GM23338 (cell line): ENCODE data around the gene PCGF2. TPM values are rescaled to one million over a fixed set of nuclear protein-coding genes. Genes with fewer than 3 reads are reported as not detected.

Source experiments
- ATAC-seq: fragments of 200-7000 bp; cut with Tn5 transposase; 3 replicates; pipeline ENCODE4 v1.9.1; 2020
- DNase-seq: peaks from one replicate; pipeline ENCODE4 v3.0.0-alpha.2; 2015; ENCODE audit warnings: low spot score
- H2AFZ ChIP-seq: fragments of 200-600 bp; sonication (generic); 2 replicates; pipeline ENCODE4 v1.8.0; 2016; ENCODE audit warnings: antibody characterized with exemption, mild to moderate bottlenecking, moderate library complexity
- H3F3A ChIP-seq: fragments of 200-600 bp; sonication (generic); replicated peaks from 2 replicates; pipeline ENCODE4 v1.8.0; 2017; ENCODE audit warnings: antibody characterized with exemption, mixed run types, low read depth
- H3K27ac ChIP-seq: fragments of 200-600 bp; sonication (generic); 2 replicates; pipeline ENCODE4 v1.6.1; 2016; ENCODE audit warnings: low read depth
- H3K27me3 ChIP-seq: fragments of 200-600 bp; sonication (generic); 2 replicates; pipeline ENCODE4 v1.8.0; 2016; ENCODE audit warnings: mild to moderate bottlenecking, mixed run types, moderate library complexity; ENCODE audit not compliant: insufficient read depth
- H3K36me3 ChIP-seq: fragments of 200-600 bp; sonication (generic); 2 replicates; pipeline ENCODE4 v1.8.0; 2016; ENCODE audit warnings: mild to moderate bottlenecking; ENCODE audit not compliant: insufficient read depth
- H3K4me1 ChIP-seq: fragments of 200-600 bp; sonication (generic); 2 replicates; pipeline ENCODE4 v1.8.0; 2016; ENCODE audit warnings: mild to moderate bottlenecking, moderate library complexity; ENCODE audit not compliant: insufficient read depth
- H3K4me2 ChIP-seq: fragments of 200-600 bp; sonication (generic); 2 replicates; pipeline ENCODE4 v1.7.1; 2017; ENCODE audit warnings: mixed run types
- H3K4me3 ChIP-seq: fragments of 200-600 bp; sonication (generic); 2 replicates; pipeline ENCODE4 v1.6.1; 2016; ENCODE audit warnings: mixed run types
- H3K79me2 ChIP-seq: fragments of 200-600 bp; sonication (generic); replicated peaks from 2 replicates; pipeline ENCODE4 v1.8.0; 2017; ENCODE audit warnings: mild to moderate bottlenecking; ENCODE audit not compliant: insufficient read depth
- H3K9me2 ChIP-seq: fragments of 200-600 bp; sonication (generic); 2 replicates; pipeline ENCODE4 v1.8.0; 2017; ENCODE audit not compliant: insufficient read depth
- H4K20me1 ChIP-seq: fragments of 200-600 bp; sonication (generic); replicated peaks from 2 replicates; pipeline ENCODE4 v1.8.0; 2017; ENCODE audit warnings: mild to moderate bottlenecking; ENCODE audit not compliant: insufficient read depth
- H3K27ac Mint-ChIP-seq: 2 replicates; pipeline ENCODE4 v1.8.0; 2020; ENCODE audit warnings: inconsistent platforms, mild to moderate bottlenecking, moderate library complexity, mixed read lengths
- H3K27me3 Mint-ChIP-seq: 3 replicates; pipeline ENCODE4 v1.8.0; 2022; ENCODE audit warnings: low read depth, mild to moderate bottlenecking, moderate library complexity, mixed read lengths, inconsistent platforms; ENCODE audit not compliant: insufficient read depth, poor library complexity
- H3K36me3 Mint-ChIP-seq: 3 replicates; pipeline ENCODE4 v1.8.0; 2021; ENCODE audit warnings: low read depth, mild to moderate bottlenecking, inconsistent platforms, moderate library complexity, mixed read lengths
- H3K4me1 Mint-ChIP-seq: 3 replicates; pipeline ENCODE4 v1.8.0; 2020; ENCODE audit warnings: mild to moderate bottlenecking, inconsistent platforms, mixed read lengths
- H3K4me3 Mint-ChIP-seq: 3 replicates; pipeline ENCODE4 v1.8.0; 2021; ENCODE audit warnings: moderate library complexity, mild to moderate bottlenecking, inconsistent platforms, mixed read lengths
- H3K9me3 Mint-ChIP-seq: 3 replicates; pipeline ENCODE4 v1.8.0; 2020; ENCODE audit warnings: moderate library complexity, mild to moderate bottlenecking, inconsistent platforms, mixed read lengths
- CREB1 ChIP-seq: fragments of 250-450 bp; sonication (Bioruptor Pico); IDR thresholded peaks from 2 replicates; pipeline ENCODE4 v1.5.0; 2020; ENCODE audit warnings: low read depth, mild to moderate bottlenecking, moderate library complexity
- POLR2AphosphoS5 ChIP-seq: IDR thresholded peaks from 2 replicates; pipeline ENCODE4 v1.6.1; 2016; ENCODE audit warnings: antibody characterized with exemption, low read depth
- STAT1 ChIP-seq: IDR thresholded peaks from one replicate; pipeline ENCODE4 v1.6.1; 2016; ENCODE audit warnings: antibody characterized with exemption; ENCODE audit not compliant: unreplicated experiment
- polyA plus RNA-seq: library from polyadenylated mRNA; unstranded; fragments of >200 nt; fragmentation: Nextera tagmentation; extraction: Ambion mirVana; gene quantifications from 2 replicates; pipeline ENCODE4 v1.2.1, GENCODE V29; 2016
- total RNA-seq: library from RNA; depleted of rRNA; stranded (reverse); fragments of >200 nt; shearing (Covaris generic); gene quantifications from 2 replicates; pipeline ENCODE4 v1.2.3, GENCODE V29; 2014
- TF ChIP-seq, protein P1 (sequence below): IDR thresholded peaks from one replicate; pipeline ENCODE4 v1.6.1; 2018; ENCODE audit warnings: antibody characterized with exemption; ENCODE audit not compliant: unreplicated experiment
- TF ChIP-seq, protein P2 (sequence below), 2 experiments: fragments of 200-600 bp in 1 of 2; sonication (generic) in 1 of 2; conservative IDR thresholded peaks; 2 replicates each; pipeline versions ENCODE4 v1.5.1 to v1.6.1; 2016 to 2017; ENCODE audit warnings: antibody characterized with exemption in 2 of 2, low read depth in 2 of 2, mild to moderate bottlenecking in 2 of 2, moderate library complexity in 1 of 2
- TF ChIP-seq, protein P3 (sequence below): fragments of 250-450 bp; sonication (Bioruptor Pico); IDR thresholded peaks from 2 replicates; pipeline ENCODE4 v1.5.0; 2020; ENCODE audit warnings: mild to moderate bottlenecking, moderate library complexity

PCGF2 gene
- total and polyA plus RNA-seq, 2 experiments from 2014 or later = 21.1 to 51.9 TPM

DNA sequence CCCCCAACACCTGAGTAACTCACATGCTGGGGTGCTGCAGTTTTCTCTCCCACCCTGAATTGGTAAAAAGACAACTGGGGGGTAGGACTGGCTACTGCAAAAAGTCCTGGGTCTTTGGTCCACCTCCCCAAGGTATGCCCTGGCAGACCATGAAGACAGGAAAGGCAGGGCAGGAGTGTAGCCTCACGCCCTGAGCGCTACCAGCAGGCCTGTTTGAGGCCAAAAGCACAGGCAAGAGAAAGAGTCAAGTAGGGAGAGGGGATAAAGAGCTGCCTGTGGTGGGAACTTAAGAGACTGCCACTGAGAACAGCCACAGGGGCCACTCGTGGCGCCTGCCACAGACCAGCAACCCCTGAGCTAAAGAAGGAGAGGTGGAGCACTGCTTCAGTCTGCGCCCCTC, 18.2 kb upstream of the PCGF2 start:
- Mint-ChIP-seq H3K4me3 (no peak overlapping the region), H3K27me3 (peaks cover 9% of the 10 kb centered on the region), H3K36me3 (peaks cover 77% of the 10 kb centered on the region), H3K9me3 (no peaks in the 10 kb centered on the region; the same call in 2 of the 3 replicates), H3K27ac (peak overlapping the region; percentile 13; the same call in 1 of the 2 replicates), H3K4me1 (no peaks in the 10 kb centered on the region; the same call in 2 of the 3 replicates)
- TF ChIP-seq, protein P1, sequence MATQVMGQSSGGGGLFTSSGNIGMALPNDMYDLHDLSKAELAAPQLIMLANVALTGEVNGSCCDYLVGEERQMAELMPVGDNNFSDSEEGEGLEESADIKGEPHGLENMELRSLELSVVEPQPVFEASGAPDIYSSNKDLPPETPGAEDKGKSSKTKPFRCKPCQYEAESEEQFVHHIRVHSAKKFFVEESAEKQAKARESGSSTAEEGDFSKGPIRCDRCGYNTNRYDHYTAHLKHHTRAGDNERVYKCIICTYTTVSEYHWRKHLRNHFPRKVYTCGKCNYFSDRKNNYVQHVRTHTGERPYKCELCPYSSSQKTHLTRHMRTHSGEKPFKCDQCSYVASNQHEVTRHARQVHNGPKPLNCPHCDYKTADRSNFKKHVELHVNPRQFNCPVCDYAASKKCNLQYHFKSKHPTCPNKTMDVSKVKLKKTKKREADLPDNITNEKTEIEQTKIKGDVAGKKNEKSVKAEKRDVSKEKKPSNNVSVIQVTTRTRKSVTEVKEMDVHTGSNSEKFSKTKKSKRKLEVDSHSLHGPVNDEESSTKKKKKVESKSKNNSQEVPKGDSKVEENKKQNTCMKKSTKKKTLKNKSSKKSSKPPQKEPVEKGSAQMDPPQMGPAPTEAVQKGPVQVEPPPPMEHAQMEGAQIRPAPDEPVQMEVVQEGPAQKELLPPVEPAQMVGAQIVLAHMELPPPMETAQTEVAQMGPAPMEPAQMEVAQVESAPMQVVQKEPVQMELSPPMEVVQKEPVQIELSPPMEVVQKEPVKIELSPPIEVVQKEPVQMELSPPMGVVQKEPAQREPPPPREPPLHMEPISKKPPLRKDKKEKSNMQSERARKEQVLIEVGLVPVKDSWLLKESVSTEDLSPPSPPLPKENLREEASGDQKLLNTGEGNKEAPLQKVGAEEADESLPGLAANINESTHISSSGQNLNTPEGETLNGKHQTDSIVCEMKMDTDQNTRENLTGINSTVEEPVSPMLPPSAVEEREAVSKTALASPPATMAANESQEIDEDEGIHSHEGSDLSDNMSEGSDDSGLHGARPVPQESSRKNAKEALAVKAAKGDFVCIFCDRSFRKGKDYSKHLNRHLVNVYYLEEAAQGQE = no peak
- TF ChIP-seq CREB1 (CRISPR knock-in tag) = no peak
- H3K9me2 ChIP-seq = no peaks in the 10 kb centered on the region
- no peak overlapping the region for H2AFZ ChIP-seq
- ATAC-seq = no peak
- no peak for DNase-seq
- peaks cover 14% of the 10 kb centered on the region for H4K20me1 ChIP-seq
- no peaks in the 10 kb centered on the region for H3K4me1 ChIP-seq
- H3K79me2 ChIP-seq = no peaks in the 10 kb centered on the region
- H3K36me3 ChIP-seq = peaks cover 34% of the 10 kb centered on the region; the same call in 1 of the 2 replicates
- peaks cover 12% of the 10 kb centered on the region; the same call in 1 of the 2 replicates for H3F3A ChIP-seq
- no peaks in the 10 kb centered on the region for H3K27me3 ChIP-seq
- no peak overlapping the region for H3K27ac ChIP-seq
- no peak overlapping the region for H3K4me3 ChIP-seq
- no peak overlapping the region for H3K4me2 ChIP-seq

GRCh38 chr17:38762231-38762630, 14.1 kb upstream of the PCGF2 start:
- Histone ChIP-seq H3K4me1 (no peaks in the 10 kb centered on the region), H3F3A (peaks cover 13% of the 10 kb centered on the region; the same call in 1 of the 2 replicates), H3K9me2 (no peaks in the 10 kb centered on the region), H3K27me3 (no peaks in the 10 kb centered on the region), H3K27ac (no peak overlapping the region), H3K79me2 (no peaks in the 10 kb centered on the region; the same call in 1 of the 2 replicates), H3K4me2 (no peak overlapping the region), H2AFZ (no peak overlapping the region), H3K4me3 (no peak overlapping the region), H4K20me1 (peaks cover 16% of the 10 kb centered on the region), H3K36me3 (peaks cover 36% of the 10 kb centered on the region; the same call in 1 of the 2 replicates)
- no peak overlapping the region for H3K4me3 Mint-ChIP-seq
- H3K9me3 Mint-ChIP-seq = no peaks in the 10 kb centered on the region
- no peak for ATAC-seq
- no peaks in the 10 kb centered on the region; the same call in 2 of the 3 replicates for H3K4me1 Mint-ChIP-seq
- H3K27me3 Mint-ChIP-seq = peaks cover 3% of the 10 kb centered on the region
- H3K27ac Mint-ChIP-seq = no peak overlapping the region
- DNase-seq = no peak
- peaks cover 74% of the 10 kb centered on the region for H3K36me3 Mint-ChIP-seq
- no peak for TF ChIP-seq STAT1
- TF ChIP-seq, protein P2, sequence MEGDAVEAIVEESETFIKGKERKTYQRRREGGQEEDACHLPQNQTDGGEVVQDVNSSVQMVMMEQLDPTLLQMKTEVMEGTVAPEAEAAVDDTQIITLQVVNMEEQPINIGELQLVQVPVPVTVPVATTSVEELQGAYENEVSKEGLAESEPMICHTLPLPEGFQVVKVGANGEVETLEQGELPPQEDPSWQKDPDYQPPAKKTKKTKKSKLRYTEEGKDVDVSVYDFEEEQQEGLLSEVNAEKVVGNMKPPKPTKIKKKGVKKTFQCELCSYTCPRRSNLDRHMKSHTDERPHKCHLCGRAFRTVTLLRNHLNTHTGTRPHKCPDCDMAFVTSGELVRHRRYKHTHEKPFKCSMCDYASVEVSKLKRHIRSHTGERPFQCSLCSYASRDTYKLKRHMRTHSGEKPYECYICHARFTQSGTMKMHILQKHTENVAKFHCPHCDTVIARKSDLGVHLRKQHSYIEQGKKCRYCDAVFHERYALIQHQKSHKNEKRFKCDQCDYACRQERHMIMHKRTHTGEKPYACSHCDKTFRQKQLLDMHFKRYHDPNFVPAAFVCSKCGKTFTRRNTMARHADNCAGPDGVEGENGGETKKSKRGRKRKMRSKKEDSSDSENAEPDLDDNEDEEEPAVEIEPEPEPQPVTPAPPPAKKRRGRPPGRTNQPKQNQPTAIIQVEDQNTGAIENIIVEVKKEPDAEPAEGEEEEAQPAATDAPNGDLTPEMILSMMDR (conservative IDR thresholded peaks at IDR 0.05; ENCODE audit: low read depth in 2 of 2) = no peak
- no peak for TF ChIP-seq POLR2AphosphoS5
- TF ChIP-seq, protein P3, sequence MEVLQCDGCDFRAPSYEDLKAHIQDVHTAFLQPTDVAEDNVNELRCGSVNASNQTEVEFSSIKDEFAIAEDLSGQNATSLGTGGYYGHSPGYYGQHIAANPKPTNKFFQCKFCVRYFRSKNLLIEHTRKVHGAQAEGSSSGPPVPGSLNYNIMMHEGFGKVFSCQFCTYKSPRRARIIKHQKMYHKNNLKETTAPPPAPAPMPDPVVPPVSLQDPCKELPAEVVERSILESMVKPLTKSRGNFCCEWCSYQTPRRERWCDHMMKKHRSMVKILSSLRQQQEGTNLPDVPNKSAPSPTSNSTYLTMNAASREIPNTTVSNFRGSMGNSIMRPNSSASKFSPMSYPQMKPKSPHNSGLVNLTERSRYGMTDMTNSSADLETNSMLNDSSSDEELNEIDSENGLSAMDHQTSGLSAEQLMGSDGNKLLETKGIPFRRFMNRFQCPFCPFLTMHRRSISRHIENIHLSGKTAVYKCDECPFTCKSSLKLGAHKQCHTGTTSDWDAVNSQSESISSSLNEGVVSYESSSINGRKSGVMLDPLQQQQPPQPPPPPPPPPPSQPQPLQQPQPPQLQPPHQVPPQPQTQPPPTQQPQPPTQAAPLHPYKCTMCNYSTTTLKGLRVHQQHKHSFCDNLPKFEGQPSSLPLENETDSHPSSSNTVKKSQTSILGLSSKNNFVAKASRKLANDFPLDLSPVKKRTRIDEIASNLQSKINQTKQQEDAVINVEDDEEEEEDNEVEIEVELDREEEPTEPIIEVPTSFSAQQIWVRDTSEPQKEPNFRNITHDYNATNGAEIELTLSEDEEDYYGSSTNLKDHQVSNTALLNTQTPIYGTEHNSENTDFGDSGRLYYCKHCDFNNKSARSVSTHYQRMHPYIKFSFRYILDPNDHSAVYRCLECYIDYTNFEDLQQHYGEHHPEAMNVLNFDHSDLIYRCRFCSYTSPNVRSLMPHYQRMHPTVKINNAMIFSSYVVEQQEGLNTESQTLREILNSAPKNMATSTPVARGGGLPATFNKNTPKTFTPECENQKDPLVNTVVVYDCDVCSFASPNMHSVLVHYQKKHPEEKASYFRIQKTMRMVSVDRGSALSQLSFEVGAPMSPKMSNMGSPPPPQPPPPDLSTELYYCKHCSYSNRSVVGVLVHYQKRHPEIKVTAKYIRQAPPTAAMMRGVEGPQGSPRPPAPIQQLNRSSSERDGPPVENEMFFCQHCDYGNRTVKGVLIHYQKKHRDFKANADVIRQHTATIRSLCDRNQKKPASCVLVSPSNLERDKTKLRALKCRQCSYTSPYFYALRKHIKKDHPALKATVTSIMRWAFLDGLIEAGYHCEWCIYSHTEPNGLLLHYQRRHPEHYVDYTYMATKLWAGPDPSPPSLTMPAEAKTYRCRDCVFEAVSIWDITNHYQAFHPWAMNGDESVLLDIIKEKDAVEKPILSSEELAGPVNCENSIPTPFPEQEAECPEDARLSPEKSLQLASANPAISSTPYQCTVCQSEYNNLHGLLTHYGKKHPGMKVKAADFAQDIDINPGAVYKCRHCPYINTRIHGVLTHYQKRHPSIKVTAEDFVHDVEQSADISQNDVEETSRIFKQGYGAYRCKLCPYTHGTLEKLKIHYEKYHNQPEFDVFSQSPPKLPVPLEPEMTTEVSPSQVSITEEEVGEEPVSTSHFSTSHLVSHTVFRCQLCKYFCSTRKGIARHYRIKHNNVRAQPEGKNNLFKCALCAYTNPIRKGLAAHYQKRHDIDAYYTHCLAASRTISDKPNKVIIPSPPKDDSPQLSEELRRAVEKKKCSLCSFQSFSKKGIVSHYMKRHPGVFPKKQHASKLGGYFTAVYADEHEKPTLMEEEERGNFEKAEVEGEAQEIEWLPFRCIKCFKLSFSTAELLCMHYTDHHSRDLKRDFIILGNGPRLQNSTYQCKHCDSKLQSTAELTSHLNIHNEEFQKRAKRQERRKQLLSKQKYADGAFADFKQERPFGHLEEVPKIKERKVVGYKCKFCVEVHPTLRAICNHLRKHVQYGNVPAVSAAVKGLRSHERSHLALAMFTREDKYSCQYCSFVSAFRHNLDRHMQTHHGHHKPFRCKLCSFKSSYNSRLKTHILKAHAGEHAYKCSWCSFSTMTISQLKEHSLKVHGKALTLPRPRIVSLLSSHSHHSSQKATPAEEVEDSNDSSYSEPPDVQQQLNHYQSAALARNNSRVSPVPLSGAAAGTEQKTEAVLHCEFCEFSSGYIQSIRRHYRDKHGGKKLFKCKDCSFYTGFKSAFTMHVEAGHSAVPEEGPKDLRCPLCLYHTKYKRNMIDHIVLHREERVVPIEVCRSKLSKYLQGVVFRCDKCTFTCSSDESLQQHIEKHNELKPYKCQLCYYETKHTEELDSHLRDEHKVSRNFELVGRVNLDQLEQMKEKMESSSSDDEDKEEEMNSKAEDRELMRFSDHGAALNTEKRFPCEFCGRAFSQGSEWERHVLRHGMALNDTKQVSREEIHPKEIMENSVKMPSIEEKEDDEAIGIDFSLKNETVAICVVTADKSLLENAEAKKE = no peak
